IMR-90 (cell line): ENCODE results near the gene OSBPL9. TPM values are rescaled to one million over a fixed set of nuclear protein-coding genes. Genes with fewer than 3 reads are reported as not detected.

ENCODE experiments used
- ATAC-seq: fragments of 200-7000 bp; cut with Tn5 transposase; 2 replicates; pipeline ENCODE4 v1.9.1; 2020; ENCODE audit warnings: low read depth, mild to moderate bottlenecking, moderate library complexity
- BruUV-seq: library from RNA; stranded (reverse); fragments of 400-500 nt; replicated peaks from 2 replicates; lab custom pipeline; 2021; lab: Mats Ljungman, UMichigan
- CTCF ChIA-PET: fragments of 300-600 bp; formaldehyde crosslinking; extraction: SDS; loops from one replicate; lab custom pipeline; 2021; ENCODE audit warnings: antibody characterized with exemption; lab: Yijun Ruan, JAX
- POLR2A ChIA-PET: fragments of 300-600 bp; sonication (Branson Sonifier 250); formaldehyde crosslinking; loops from one replicate; lab custom pipeline; 2022; ENCODE audit warnings: antibody characterized with exemption; ENCODE audit not compliant: unreplicated experiment; lab: Charles Lee
- DNase-seq: peaks from one replicate; pipeline ENCODE4 v3.0.0; 2013
- H2AFZ ChIP-seq: replicated peaks from 2 replicates; pipeline ENCODE3; 2013; ENCODE audit warnings: low read length, mild to moderate bottlenecking; ENCODE audit not compliant: poor library complexity
- H2AK5ac ChIP-seq: 2 replicates; pipeline ENCODE4 v1.6.1; 2013; ENCODE audit warnings: low read depth, low read length, inconsistent platforms
- H2AK9ac ChIP-seq: replicated peaks from 2 replicates; pipeline ENCODE3; 2013; ENCODE audit warnings: mild to moderate bottlenecking, low read depth, low read length, moderate library complexity; ENCODE audit not compliant: poor library complexity
- H2BK120ac ChIP-seq: 2 replicates; pipeline ENCODE4 v1.6.1; 2013; ENCODE audit warnings: low read depth, low read length, inconsistent platforms
- H2BK15ac ChIP-seq: 3 replicates; pipeline ENCODE4 v1.6.1; 2013; ENCODE audit warnings: low read depth, low read length, inconsistent platforms
- H2BK20ac ChIP-seq: 2 replicates; pipeline ENCODE4 v1.6.1; 2013; ENCODE audit warnings: low read depth, mild to moderate bottlenecking, inconsistent platforms, low read length, moderate library complexity
- H2BK5ac ChIP-seq: 2 replicates; pipeline ENCODE4 v1.6.1; 2013; ENCODE audit warnings: mild to moderate bottlenecking, low read depth, low read length, inconsistent platforms; ENCODE audit not compliant: poor library complexity, severe bottlenecking
- H3K14ac ChIP-seq: replicated peaks from 2 replicates; pipeline ENCODE4 v1.6.1; 2013; ENCODE audit warnings: low read depth, low read length, inconsistent platforms
- H3K18ac ChIP-seq: 2 replicates; pipeline ENCODE4 v1.6.1; 2013; ENCODE audit warnings: low read depth, low read length, control low read depth
- H3K23ac ChIP-seq: 2 replicates; pipeline ENCODE4 v1.6.1; 2013; ENCODE audit warnings: low read depth, low read length, inconsistent platforms
- H3K27ac ChIP-seq: 2 replicates; pipeline ENCODE4 v1.5.1; 2013; ENCODE audit warnings: mild to moderate bottlenecking, control low read depth, low read length; ENCODE audit not compliant: insufficient read depth
- H3K27me3 ChIP-seq: 2 replicates; pipeline ENCODE4 v1.6.1; 2013; ENCODE audit warnings: low read length; ENCODE audit not compliant: control insufficient read depth, insufficient read depth
- H3K36me3 ChIP-seq: 2 replicates; pipeline ENCODE4 v1.6.1; 2013; ENCODE audit warnings: low read length, mixed read lengths; ENCODE audit not compliant: control insufficient read depth, insufficient read depth
- H3K4ac ChIP-seq: 2 replicates; pipeline ENCODE4 v1.6.1; 2013; ENCODE audit warnings: low read depth, low read length, inconsistent platforms
- H3K4me1 ChIP-seq: 2 replicates; pipeline ENCODE4 v1.6.1; 2013; ENCODE audit warnings: low read length, mixed read lengths; ENCODE audit not compliant: control insufficient read depth, insufficient read depth
- H3K4me2 ChIP-seq: 2 replicates; pipeline ENCODE4 v1.6.1; 2013; ENCODE audit warnings: low read depth, mild to moderate bottlenecking, control low read depth, low read length, moderate library complexity
- H3K4me3 ChIP-seq: 2 replicates; pipeline ENCODE4 v1.5.1; 2013; ENCODE audit warnings: low read depth, mild to moderate bottlenecking, control low read depth, low read length, moderate library complexity; ENCODE audit not compliant: insufficient read depth
- H3K56ac ChIP-seq: 2 replicates; pipeline ENCODE4 v1.6.1; 2013; ENCODE audit warnings: low read length, inconsistent platforms; ENCODE audit not compliant: insufficient read depth; ENCODE audit errors: extremely low read depth
- H3K79me1 ChIP-seq, 2 experiments: 2 replicates each; pipeline ENCODE4 v1.6.1; 2013; ENCODE audit warnings: low read length in 2 of 2, inconsistent platforms in 1 of 2, low read depth in 1 of 2
- H3K9ac ChIP-seq: 2 replicates; pipeline ENCODE4 v1.6.1; 2013; ENCODE audit warnings: low read depth, low read length, control low read depth
- H3K9me1 ChIP-seq: 2 replicates; pipeline ENCODE4 v1.6.1; 2013; ENCODE audit warnings: low read length, inconsistent platforms; ENCODE audit not compliant: insufficient read depth
- H3K9me3 ChIP-seq: 2 replicates; pipeline ENCODE4 v1.6.1; 2013; ENCODE audit warnings: low read length; ENCODE audit not compliant: control insufficient read depth, insufficient read depth
- H4K20me1 ChIP-seq: 2 replicates; pipeline ENCODE4 v1.6.1; 2013; ENCODE audit warnings: low read length, inconsistent platforms; ENCODE audit not compliant: insufficient read depth
- H4K5ac ChIP-seq: 2 replicates; pipeline ENCODE4 v1.6.1; 2013; ENCODE audit warnings: mild to moderate bottlenecking, low read depth, low read length, control low read depth
- H4K8ac ChIP-seq, 2 experiments: 2 replicates each; pipeline ENCODE4 v1.6.1; 2013; ENCODE audit warnings: low read depth in 2 of 2, low read length in 2 of 2, control low read depth in 1 of 2, inconsistent platforms in 1 of 2
- H4K91ac ChIP-seq: 2 replicates; pipeline ENCODE4 v1.6.1; 2013; ENCODE audit warnings: low read depth, low read length, inconsistent platforms; ENCODE audit not compliant: insufficient read depth
- BHLHE40 ChIP-seq: fragments of 150-350 bp; IDR thresholded peaks from 2 replicates; pipeline ENCODE4 v1.6.1; 2016; ENCODE audit warnings: mild to moderate bottlenecking, low read depth, low read length
- CEBPB ChIP-seq: IDR thresholded peaks from 2 replicates; pipeline ENCODE4 v1.6.1; 2012; ENCODE audit warnings: low read depth, low read length, improper control_type of control experiment
- CHD1 ChIP-seq: IDR thresholded peaks from 2 replicates; pipeline ENCODE4 v1.6.1; 2012; ENCODE audit warnings: low read depth, low read length, improper control_type of control experiment
- FOS ChIP-seq: fragments of 150-350 bp; IDR thresholded peaks from 2 replicates; pipeline ENCODE4 v1.6.1; 2016; ENCODE audit warnings: low read depth, low read length
- MAFK ChIP-seq: IDR thresholded peaks from 2 replicates; pipeline ENCODE4 v1.6.1; 2012; ENCODE audit warnings: low read depth, low read length, improper control_type of control experiment
- MAZ ChIP-seq: IDR thresholded peaks from 2 replicates; pipeline ENCODE4 v1.6.1; 2012; ENCODE audit warnings: low read depth, mild to moderate bottlenecking, low read length, improper control_type of control experiment, moderate library complexity, borderline replicate concordance
- MXI1 ChIP-seq: IDR thresholded peaks from 2 replicates; pipeline ENCODE4 v1.6.1; 2012; ENCODE audit warnings: low read depth, mild to moderate bottlenecking, low read length, moderate library complexity, borderline replicate concordance
- NFE2L2 ChIP-seq: fragments of 150-350 bp; IDR thresholded peaks from 2 replicates; pipeline ENCODE4 v1.6.1; 2016; ENCODE audit warnings: low read depth, mild to moderate bottlenecking, low read length
- RAD21 ChIP-seq: IDR thresholded peaks from 2 replicates; pipeline ENCODE4 v1.6.1; 2012; ENCODE audit warnings: low read length, improper control_type of control experiment
- RCOR1 ChIP-seq: IDR thresholded peaks from 2 replicates; pipeline ENCODE4 v1.6.1; 2012; ENCODE audit warnings: mild to moderate bottlenecking, low read length, improper control_type of control experiment; ENCODE audit not compliant: insufficient replicate concordance
- SMC3 ChIP-seq: fragments of 150-350 bp; IDR thresholded peaks from 2 replicates; pipeline ENCODE4 v1.6.1; 2016; ENCODE audit warnings: low read depth, mild to moderate bottlenecking, antibody characterized with exemption, low read length, moderate library complexity
- WGBS, 2 experiments: methylation state at CpG; one replicate each; pipeline versions ENCODE4 v1.1.5 to v1.1.7; 2013; ENCODE audit warnings: missing lambda C conversion rate in 2 of 2; ENCODE audit not compliant: insufficient read length in 1 of 2; ENCODE audit errors: extremely low coverage in 2 of 2; 5-methylcytosine and 5-hydroxymethylcytosine counted together
- dilution Hi-C: fragments of 300-500 bp; cut with HindIII; formaldehyde crosslinking; loops from one replicate; pipeline ENCODE4 v1.14.3; 2018; ENCODE audit warnings: low sequenced_read_pairs; ENCODE audit not compliant: unreplicated experiment
- in situ Hi-C: fragments of 300-500 bp; cut with MboI; formaldehyde crosslinking; loops from 3 replicates; pipeline ENCODE4 v1.14.3; 2019; ENCODE audit warnings: low sequenced_read_pairs, inconsistent platforms, mixed read lengths
- intact Hi-C: fragments of 100-400 bp; cut with micrococcal nuclease; formaldehyde crosslinking; loops from 2 replicates; pipeline ENCODE4 v1.10.0; 2022
- polyA plus RNA-seq, 3 experiments: library from polyadenylated mRNA; depleted of rRNA; stranded (reverse); fragments of >200 nt; gene quantifications; 2 replicates each; pipeline ENCODE4 v1.2.3, GENCODE V29; 2012; ENCODE audit warnings: low replicate concordance in 1 of 3
- total RNA-seq: library from RNA; depleted of rRNA; stranded (reverse); fragments of >200 nt; gene quantifications from 2 replicates; pipeline ENCODE4 v1.2.3, GENCODE V29; 2012
- TF ChIP-seq, protein P1 (sequence below): conservative IDR thresholded peaks from 2 replicates; pipeline ENCODE4 v1.5.1; 2012; ENCODE audit warnings: mild to moderate bottlenecking, low read depth, low read length, improper control_type of control experiment
- TF ChIP-seq, protein P2 (sequence below): fragments of 150-350 bp; IDR thresholded peaks from 2 replicates; pipeline ENCODE4 v1.6.1; 2016; ENCODE audit warnings: low read depth, mild to moderate bottlenecking, low read length, moderate library complexity, borderline replicate concordance
- TF ChIP-seq, protein P3 (sequence below): fragments of 150-350 bp; IDR thresholded peaks from 2 replicates; pipeline ENCODE4 v1.6.1; 2017; ENCODE audit warnings: mild to moderate bottlenecking, antibody characterized with exemption, low read length, low read depth

Gene OSBPL9
- total and polyA plus RNA-seq, 2 of the 4 experiments (the other 2 are of a cell fraction), result 51.4 to 127 TPM

DNA sequence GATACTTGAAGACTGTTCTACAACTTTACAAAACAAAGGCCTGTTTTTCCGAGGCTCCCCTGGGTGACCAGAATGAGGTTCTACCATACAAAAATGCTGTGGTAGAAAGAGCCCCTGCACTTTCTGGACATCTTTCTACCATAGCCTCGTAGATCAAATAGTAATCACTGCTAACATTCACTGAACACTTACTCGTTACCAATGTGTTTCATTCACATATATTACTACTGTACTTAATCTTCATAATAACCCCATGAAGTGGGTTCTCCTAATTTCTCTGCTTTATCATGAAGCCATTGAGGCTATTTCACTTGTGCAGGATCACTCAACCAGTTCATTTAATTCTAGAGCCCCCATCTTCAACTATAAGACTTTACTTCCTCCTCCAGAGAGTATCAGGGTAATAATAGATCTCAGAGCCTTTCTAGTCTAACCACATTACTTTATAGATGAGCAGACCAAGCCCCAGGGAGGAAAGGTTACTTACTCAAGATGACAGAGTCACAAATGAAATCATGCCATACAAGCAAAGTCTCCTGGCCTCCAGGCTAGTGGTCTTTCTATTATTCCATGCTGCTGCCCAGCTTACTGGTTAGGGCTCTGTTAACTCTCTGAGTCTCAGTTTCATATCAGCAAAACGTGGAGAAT is 46.7 kb upstream of the OSBPL9 start:
- Histone ChIP-seq H4K20me1 (no peaks in the 10 kb centered on the region), H3K9ac (no peak overlapping the region), H3K23ac (no peak overlapping the region), H4K8ac (no peak overlapping the region), H2BK20ac (no peak overlapping the region), H3K18ac (no peak overlapping the region; the same call in 1 of the 2 replicates), H3K9me3 (no peaks in the 10 kb centered on the region), H3K4ac (no peak overlapping the region), H2AK5ac (peak overlapping the region; percentile 47; the same call in 1 of the 2 replicates), H2BK5ac (no peak overlapping the region), H3K79me1 (no peaks in the 10 kb centered on the region), H3K4me3 (no peak overlapping the region), H3K14ac (no peak overlapping the region; the same call in 1 of the 2 replicates), H3K36me3 (no peaks in the 10 kb centered on the region), H3K56ac (no peak overlapping the region), H2BK15ac (peak overlapping the region; percentile 34; the same call in 1 of the 3 replicates), H3K4me1 (peaks cover 11% of the 10 kb centered on the region), H3K27ac (no peak overlapping the region), H3K9me1 (peaks cover 9% of the 10 kb centered on the region), H2AFZ (no peak overlapping the region), H2AK9ac (no peak overlapping the region), H3K4me2 (no peak overlapping the region), H4K91ac (no peak overlapping the region), H2BK120ac (no peak overlapping the region), H4K5ac (no peak overlapping the region), H3K27me3 (no peaks in the 10 kb centered on the region)
- DNase-seq, result no peak
- intact Hi-C loops (no loop called here), in situ Hi-C loops (no loop called here), dilution Hi-C loops (no loop called here)
- 57% methylated on average over 2 of the region's 4 CpGs; no CpG with 5 or more reads in 1 of the 2 experiments for whole genome bisulfite sequencing, 2 experiments
- POLR2A ChIA-PET, result no interaction called here
- CTCF ChIA-PET, result interaction anchor here (1.2 kb wide), 1 partner anchor 35 kb away, joined by 3 read pairs; no protein-coding TSS in a partner anchor
- BruUV-seq, result no TSS peak
- ATAC-seq, result no peak
- TF ChIP-seq, protein P1, sequence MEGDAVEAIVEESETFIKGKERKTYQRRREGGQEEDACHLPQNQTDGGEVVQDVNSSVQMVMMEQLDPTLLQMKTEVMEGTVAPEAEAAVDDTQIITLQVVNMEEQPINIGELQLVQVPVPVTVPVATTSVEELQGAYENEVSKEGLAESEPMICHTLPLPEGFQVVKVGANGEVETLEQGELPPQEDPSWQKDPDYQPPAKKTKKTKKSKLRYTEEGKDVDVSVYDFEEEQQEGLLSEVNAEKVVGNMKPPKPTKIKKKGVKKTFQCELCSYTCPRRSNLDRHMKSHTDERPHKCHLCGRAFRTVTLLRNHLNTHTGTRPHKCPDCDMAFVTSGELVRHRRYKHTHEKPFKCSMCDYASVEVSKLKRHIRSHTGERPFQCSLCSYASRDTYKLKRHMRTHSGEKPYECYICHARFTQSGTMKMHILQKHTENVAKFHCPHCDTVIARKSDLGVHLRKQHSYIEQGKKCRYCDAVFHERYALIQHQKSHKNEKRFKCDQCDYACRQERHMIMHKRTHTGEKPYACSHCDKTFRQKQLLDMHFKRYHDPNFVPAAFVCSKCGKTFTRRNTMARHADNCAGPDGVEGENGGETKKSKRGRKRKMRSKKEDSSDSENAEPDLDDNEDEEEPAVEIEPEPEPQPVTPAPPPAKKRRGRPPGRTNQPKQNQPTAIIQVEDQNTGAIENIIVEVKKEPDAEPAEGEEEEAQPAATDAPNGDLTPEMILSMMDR, result no peak
- no peak for TF ChIP-seq BHLHE40
- no peak for TF ChIP-seq CHD1
- no peak for TF ChIP-seq MAZ
- TF ChIP-seq SMC3, result no peak
- TF ChIP-seq NFE2L2, result no peak
- TF ChIP-seq, protein P2, sequence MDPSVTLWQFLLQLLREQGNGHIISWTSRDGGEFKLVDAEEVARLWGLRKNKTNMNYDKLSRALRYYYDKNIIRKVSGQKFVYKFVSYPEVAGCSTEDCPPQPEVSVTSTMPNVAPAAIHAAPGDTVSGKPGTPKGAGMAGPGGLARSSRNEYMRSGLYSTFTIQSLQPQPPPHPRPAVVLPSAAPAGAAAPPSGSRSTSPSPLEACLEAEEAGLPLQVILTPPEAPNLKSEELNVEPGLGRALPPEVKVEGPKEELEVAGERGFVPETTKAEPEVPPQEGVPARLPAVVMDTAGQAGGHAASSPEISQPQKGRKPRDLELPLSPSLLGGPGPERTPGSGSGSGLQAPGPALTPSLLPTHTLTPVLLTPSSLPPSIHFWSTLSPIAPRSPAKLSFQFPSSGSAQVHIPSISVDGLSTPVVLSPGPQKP, result no peak
- TF ChIP-seq MXI1, result no peak
- no peak for TF ChIP-seq FOS
- TF ChIP-seq, protein P3, sequence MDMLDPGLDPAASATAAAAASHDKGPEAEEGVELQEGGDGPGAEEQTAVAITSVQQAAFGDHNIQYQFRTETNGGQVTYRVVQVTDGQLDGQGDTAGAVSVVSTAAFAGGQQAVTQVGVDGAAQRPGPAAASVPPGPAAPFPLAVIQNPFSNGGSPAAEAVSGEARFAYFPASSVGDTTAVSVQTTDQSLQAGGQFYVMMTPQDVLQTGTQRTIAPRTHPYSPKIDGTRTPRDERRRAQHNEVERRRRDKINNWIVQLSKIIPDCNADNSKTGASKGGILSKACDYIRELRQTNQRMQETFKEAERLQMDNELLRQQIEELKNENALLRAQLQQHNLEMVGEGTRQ, result no peak
- no peak for TF ChIP-seq RAD21
- TF ChIP-seq CEBPB, result no peak
- no peak for TF ChIP-seq RCOR1
- TF ChIP-seq MAFK, result no peak
